ENCODE results near the gene ZNF581.
A peak's percentile ranks its signal among the peaks of the same experiment; 100 is the strongest.

Gene ZNF581

DNA sequence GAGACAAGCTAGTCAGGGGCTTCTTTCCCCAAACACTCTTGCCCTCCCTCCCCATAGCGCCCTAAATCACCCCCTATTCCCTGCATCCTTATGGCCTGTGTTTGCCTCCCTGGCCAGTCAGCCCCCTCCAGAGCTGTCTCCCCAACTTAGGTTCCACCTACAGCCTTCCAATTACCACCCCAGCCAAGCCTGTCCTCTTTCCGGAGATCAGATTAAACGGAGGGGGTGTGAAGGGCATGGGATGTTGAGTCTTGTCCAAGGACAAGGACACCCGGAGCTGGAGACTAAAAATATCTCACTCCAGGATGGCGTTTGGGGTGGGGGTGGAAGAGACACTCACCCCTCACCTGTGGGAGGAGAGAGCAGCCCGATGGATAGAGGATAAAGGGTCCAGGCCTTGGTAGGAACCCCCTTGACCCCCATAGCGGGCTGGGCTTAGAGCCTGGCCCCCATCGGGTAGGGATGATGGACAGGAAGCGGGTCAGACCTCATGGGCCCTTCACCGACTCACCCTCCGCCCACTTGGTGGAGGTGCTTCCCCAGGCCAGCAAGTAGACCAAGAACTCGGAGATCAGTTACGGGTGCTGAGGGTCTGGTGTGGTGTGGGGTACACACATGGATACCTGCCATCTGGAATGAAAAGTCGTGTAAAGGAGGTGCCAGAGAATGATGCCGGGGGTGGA lies 32.0 kb upstream of the ZNF581 start:
- DNase-seq (ENCODE audit: low spot score), result no peak

DNA sequence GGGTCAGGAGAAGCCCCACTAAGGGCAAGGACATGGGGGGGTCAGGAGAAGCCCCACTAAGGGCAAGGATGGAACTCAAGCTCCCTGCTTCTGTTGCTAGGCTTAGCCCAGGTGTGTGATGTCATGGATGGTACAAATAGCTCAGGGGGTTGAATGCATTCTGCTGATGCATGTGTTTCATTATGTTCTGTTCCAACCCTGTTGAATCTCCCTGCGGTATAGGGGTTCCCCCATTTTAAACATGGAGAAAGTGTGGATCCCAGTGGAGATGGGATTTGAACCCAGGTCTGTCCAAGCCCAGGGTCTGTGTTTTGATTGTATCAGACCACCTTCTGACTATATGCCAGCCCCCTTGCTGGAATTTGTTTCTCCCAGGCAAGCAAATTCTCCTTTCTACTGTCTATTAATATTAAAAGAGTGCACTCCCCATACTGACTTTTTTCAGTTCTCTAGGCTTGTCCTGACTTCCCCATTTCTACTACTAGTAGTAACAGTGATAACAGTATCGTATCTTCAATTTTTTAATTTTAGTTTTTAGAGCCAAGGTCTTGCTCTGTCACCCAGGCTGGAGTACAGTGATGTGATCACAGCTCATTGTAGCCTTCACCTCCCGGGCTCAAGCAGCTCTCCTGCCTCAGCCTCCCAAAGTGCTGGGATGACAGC lies 31.3 kb upstream of the ZNF581 start:
- DNase-seq (ENCODE audit: low spot score), result no peak

DNA sequence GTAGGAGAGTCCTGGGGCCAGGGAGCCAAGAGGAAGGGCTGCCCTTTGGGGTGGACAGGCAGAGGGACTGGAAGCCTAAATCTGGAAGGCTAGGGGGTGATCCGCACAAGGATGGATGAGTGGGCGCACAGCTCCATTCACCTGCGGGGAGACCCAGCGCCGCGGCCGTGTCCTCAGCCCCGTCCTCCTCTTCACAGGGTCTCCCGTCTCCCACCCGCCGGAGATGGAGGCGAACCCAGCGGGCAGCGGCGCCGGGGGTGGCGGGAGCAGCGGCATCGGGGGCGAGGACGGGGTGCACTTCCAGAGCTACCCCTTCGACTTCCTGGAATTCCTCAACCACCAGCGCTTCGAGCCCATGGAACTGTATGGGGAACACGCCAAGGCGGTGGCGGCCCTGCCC lies 30.1 kb upstream of the ZNF581 start:
- no peak for DNase-seq (ENCODE audit: low spot score)

GRCh38 chr19:55613930-55614710 lies 29.3 kb upstream of the ZNF581 start:
- no peak for DNase-seq (ENCODE audit: low spot score)

GRCh38 chr19:55614711-55615542 lies 28.5 kb upstream of the ZNF581 start:
- no peak for DNase-seq (ENCODE audit: low spot score)

DNA sequence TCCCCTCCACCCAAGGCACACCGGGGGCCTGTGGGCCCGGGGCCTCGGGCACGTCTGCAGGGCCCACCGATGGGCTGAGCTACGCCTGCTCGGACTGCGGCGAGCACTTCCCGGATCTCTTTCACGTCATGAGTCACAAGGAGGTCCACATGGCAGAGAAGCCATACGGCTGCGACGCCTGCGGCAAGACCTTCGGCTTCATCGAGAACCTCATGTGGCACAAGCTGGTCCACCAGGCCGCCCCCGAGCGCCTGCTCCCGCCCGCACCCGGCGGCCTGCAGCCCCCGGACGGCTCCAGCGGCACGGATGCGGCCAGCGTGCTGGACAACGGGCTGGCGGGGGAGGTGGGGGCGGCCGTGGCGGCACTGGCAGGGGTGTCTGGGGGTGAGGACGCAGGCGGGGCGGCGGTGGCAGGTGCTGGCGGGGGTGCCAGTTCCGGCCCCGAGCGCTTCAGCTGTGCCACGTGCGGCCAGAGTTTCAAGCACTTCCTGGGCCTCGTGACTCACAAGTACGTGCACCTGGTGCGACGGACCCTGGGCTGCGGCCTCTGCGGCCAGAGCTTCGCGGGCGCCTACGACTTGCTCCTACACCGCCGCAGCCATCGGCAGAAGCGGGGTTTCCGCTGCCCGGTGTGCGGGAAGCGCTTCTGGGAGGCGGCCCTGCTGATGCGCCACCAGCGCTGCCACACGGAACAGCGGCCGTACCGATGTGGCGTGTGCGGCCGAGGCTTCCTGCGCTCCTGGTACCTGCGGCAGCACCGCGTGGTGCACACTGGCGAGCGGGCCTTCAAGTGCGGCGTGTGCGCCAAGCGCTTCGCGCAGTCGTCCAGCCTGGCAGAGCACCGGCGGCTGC lies 27.7 kb upstream of the ZNF581 start:
- DNase-seq (ENCODE audit: low spot score), result no peak

DNA sequence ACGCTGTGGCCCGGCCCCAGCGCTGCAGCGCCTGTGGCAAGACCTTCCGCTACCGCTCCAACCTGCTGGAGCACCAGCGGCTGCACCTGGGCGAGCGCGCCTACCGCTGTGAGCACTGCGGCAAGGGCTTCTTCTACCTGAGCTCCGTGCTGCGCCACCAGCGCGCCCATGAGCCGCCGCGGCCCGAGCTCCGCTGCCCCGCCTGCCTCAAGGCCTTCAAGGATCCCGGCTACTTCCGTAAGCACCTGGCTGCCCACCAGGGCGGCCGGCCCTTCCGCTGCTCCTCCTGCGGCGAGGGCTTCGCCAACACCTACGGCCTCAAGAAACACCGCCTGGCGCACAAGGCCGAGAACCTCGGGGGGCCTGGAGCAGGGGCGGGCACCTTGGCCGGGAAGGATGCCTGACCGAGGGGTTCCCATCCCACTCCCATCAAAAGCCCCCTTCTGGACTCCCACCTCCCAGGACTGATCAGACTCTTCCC lies 27.0 kb upstream of the ZNF581 start:
- no peak for DNase-seq (ENCODE audit: low spot score)

DNA sequence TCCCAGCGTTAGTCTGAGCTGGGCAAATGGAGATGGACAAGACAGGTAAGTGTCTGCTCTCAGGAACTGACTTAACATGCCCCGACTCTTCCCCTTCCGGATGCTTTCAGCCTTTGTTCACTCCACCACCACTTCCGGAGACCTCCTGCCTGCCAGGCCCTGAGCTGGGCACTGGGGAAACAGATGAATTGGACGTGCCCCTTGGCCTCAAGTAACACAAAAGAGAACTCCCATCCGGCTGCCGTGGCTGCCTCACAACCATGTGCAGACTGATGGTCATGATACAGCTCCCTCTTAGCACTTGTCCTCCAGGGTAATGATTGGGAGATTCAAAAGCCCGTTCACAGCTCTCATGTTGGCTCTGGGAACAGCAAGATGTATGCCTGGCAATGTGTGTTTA lies 26.0 kb upstream of the ZNF581 start:
- no peak for DNase-seq (ENCODE audit: low spot score)

GRCh38 chr19:55618426-55618825 lies 25.0 kb upstream of the ZNF581 start:
- DNase-seq (ENCODE audit: low spot score), result no peak

GRCh38 chr19:55619286-55619685 lies 24.2 kb upstream of the ZNF581 start:
- DNase-seq (ENCODE audit: low spot score), result no peak

DNA sequence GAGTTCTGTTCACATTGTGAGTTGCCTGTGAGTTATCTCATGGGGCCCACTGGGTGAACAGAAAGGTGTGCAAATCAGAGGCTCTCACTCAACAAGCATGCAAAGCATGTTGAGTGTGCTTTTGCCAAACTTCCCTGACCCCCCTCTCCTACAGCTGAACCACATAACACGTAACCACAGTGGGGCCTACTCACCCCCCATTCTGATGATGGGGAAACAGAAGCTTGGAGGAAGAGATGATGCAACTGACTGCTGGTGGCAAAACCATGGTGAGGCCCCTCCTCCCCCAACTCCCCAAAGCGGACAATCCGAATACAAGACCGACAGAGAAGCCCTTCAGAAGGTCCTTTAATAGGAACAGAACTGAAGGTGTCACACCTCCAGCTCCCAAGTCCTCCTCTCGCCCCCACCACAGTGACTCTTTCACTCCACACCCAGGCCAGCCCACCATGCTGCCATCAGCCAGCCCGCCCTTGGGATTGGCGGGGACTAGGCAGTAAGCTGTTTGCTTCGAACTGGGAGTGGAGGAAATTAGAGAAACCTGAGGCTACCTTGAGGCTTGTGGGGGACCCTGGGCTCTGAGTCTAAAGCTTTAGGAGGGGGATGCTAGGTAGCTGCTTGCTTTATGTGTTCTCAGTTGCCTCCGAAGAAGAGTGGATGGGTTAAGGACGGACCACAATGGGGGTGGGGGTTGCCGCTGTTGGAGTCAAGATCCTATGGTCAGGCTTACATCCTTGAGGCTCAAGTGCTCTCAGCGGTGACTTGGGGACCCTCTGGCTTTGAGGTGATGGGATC lies 22.8 kb upstream of the ZNF581 start:
- no peak for DNase-seq (ENCODE audit: low spot score)

- DNase-seq (ENCODE audit: low spot score), result no peak
Measured at GRCh38 chr19:55621205-55621672, 22.2 kb upstream of the ZNF581 start.

GRCh38 chr19:55621673-55622231 lies 21.7 kb upstream of the ZNF581 start:
- DNase-seq (ENCODE audit: low spot score), result no peak

DNA sequence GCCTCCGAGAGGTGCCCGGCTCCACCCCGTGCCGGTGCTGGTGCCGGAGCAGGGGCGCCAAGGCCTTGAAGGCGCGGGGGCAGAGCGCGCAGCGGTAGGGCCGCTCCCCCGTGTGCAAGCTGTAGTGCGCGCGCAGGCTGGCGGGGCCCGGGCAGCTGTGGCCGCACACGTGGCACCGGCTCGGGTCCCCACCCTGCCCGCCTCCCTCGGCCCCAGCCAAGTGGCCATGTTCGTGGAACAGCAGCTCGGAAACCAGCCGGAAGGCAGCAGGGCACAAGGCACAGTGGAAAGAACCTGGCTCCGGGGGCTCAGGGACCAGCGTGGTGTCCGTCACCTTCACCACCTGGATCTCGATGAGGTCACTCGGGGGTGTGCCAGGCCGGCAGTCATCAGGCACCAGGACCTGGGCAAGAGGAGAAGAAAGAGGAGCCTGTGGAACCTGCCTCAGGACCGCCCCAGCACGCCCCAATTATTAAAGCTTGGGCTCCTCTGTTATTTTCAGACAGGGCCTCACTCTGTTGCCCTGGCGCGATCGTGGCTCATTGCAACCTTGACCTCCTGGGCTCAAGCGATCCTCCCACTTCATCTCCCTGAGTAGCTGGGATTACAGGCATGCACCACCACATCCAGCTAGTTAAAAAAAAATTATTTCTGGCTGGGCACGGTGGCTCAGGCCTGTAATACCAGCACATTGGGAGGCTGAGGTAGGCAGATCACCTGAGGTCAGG lies 21.0 kb upstream of the ZNF581 start:
- no peak for DNase-seq (ENCODE audit: low spot score)

GRCh38 chr19:55623130-55623529 lies 20.3 kb upstream of the ZNF581 start:
- DNase-seq (ENCODE audit: low spot score), result no peak

GRCh38 chr19:55623561-55623960 lies 19.9 kb upstream of the ZNF581 start:
- DNase-seq (ENCODE audit: low spot score), result no peak

DNA sequence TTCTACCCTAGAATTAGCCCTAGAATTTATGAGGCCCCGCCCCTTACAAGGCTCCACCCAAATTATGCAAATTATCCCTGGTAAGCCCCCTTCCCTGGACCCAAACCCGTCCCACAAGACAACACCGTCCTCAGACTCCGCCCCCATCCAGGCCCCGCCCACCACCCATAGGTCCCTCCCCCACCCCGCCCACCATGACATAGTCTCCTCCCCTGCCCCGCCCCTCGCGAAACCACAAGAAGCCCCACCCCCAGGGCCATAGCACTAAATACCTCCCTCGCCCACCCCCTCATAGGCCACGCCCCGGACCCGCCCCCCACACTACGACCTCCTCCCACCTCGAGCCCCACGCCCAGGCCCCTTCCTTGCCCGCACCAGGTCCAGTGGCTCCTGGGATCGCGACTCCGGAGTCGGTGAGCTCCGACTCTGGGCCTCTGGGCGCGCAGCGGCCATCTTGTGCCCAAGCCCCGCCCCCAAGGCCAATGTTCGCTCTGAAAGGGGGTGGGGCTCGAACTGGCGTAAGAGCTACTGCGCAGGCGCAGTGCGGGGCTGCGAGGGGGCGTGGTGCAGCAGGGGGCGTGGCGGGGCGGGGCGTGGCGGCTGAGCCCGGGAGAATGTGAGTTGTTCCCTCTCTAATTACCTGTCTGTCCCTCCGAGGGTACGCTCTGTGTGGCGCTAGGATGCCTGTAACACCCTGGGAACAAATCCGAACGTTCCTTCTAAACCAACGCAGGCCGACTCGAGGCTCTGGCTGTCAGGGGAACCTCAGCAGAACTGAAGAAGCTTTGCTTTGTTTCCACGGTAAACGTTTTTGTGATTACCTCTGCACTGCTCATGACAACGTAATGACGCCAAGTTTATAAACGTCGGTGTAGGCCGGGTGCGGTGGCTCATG lies 19.1 kb upstream of the ZNF581 start, which contains the start of gene ZNF784:
ZNF784 (minus strand) TSS at position 458 of the 895 bp plus-strand sequence; CDS start at position 453, 5 bp downstream.
- peak; percentile 93 for DNase-seq (ENCODE audit: low spot score)

GRCh38 chr19:55625004-55625326 lies 18.5 kb upstream of the ZNF581 start:
- no peak for DNase-seq (ENCODE audit: low spot score)

All from SW480 (cell line).